ENCODE measurements around the gene CERT1.
"Not testable (repeated sequence)": the region's sequence is repeated elsewhere in the genome, so short reads cannot be mapped to it uniquely, and the experiment has no call there.

The CERT1 gene

DNA sequence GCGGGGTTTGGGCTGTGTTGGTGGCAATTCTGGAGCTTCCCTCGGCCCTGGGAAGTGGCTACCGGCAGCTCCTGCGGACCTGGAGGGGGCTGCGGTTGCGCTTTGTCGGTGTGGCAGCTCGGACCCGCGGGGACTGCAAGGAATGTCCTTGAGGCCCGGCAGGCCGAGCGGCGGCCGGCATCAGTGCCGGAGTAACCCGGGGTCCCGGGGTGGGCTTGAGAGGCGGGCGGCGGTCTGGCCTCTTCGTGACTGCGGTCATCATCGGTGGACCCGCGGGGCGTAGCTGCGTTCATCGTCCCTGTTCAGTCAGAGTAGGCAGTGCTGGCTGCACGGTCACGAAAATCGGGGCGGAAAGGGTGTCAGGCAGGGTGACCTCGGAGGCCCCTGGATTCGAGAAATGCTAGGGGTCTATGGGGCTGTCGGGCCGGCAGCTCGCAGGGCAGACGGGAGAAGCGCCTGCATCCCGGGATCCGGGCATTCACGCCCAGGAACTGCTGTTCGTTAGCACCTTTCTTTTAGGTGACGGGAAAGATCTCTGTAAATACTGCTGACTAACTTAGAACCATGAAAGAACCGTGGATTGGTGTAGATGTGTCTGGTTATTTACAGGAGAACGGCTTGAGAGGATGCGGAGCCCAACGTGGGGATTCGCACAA, 173.9 kb downstream of the CERT1 start:
- DNase-seq = peak; percentile 78

DNA sequence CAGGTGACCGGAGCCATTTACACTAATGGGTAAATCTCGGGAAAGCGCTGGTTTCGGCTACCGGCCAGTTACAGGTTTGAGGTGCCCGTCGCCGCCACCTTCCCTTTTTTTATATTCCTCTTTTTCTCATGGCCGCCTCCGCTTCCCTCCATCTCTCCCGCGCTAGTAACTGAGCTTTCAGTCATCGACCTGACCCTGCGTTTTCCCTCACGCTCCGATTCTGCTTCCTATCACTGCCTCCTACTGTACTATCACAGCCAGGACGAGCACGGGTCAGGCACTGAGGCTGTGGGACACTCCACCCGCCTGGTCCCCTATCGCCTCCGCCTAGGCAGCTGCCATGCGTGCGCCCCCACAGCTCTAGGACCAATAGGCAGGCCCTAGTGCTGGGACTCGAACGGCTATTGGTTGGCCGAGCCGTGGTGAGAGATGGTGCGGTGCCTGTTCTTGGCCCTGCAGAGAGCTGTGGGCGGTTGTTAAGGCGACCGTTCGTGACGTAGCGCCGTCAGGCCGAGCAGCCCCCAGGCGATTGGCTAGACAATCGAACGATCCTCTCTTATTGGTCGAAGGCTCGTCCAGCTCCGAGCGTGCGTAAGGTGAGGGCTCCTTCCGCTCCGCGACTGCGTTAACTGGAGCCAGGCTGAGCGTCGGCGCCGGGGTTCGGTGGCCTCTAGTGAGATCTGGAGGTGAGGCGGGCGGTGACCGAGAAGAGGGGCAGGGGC, 174.7 kb downstream of the CERT1 start, which contains the start of gene HMGCR:
Gene HMGCR, plus strand, starts transcription at position 606 of the 722 bp plus-strand sequence. CDS start 5,386 bp downstream, outside the sequence.
- peak; percentile 99 for DNase-seq

GRCh38 chr5:75335952-75336614, 175.3 kb downstream of the CERT1 start:
- DNase-seq = no peak

DNA sequence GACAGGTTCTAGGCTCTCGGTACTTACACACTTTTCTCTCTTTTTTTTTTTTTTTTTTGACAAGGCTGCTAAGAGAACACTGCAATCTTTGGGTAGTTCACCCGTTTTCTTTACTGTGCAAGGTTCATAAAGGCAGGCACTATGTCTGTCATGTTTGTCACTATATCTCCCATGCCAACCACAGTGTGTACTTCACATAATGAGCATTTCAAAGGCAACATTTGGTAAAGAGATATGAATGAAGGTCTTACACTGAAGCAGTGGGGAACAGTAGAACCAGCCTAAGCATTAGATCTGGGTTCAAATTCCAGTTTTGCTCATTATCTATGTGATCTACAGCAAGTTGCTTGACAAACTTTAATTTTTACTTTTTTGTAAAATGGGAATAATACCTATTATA, 175.9 kb downstream of the CERT1 start:
- no peak for DNase-seq

GRCh38 chr5:75334413-75334812, 177.0 kb downstream of the CERT1 start:
- not testable (repeated sequence) for DNase-seq

DNA sequence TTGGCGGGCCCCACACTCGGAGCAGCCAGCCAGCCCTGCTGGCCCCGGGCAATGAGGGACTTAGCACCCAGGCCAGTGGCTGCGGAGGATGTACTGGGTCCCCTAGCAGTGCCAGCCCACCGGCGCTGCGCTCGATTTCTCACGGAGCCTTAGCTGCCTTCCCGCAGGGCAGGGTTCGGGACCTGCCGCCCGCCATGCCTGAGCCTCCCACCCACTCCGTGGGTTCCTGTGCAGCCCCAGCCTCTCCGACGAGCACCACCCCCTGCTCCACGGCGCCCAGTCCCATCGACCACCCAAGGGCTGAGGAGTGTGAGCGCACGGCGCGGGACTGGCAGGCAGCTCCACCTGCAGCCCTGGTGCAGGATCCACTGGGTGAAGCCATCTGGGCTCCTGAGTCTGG, 177.7 kb downstream of the CERT1 start:
- DNase-seq = not testable (repeated sequence)

DNA sequence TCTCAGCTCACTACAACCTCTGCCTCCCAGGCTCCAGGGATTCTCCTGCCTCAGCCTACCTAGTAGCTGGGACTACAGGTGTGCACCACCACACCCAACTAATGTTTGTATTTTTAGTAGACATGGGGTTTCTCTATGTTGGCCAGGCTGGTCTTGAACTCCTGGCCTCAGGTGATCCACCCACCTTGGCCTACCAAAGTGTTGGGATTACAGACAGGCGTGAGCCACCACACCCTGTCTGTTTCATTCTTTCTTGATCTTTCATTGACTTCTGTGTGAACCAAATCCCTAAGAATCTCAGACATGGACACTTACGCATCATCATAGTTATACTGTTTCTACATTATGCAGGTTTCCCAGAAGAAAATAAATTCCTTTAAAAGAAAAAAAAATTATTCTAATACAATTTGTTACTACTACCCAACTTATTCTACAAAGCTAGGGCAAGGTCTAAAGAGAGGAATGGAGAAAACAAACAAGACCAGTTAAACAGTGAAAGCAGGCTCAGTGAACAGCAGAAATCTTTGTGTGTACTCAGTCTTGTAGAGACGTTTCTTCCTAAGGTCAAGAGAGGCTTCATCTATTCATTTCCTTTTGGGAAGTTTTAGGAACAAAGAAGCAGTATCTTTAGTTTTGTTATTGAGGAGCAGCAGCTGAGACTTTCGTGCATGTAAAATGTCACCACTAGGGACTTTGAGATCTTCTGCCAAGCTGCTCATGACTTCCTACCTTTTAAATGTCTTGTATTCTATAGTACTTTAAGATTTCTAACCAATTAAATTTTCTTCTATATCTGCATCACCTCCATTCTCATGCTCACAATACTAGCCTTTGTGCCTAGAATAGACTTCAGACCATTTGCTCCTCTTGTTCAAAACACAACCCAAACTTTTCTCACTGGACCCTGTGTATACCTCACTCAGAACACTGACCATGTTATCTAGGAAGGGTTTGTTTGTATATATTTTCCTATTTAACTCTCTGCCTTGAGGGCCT, 180.0 kb downstream of the CERT1 start:
- DNase-seq = no peak

- no peak for DNase-seq
These were observed 181.0 kb downstream of the CERT1 start for GRCh38 chr5:75330404-75330803.

Data from activated effector memory CD4-positive, alpha-beta T cell treated with anti-CD3 and anti-CD28 coated beads, Interleukin-2, amount 50 U/mL, for 16 hours (primary cell).